GM12874 (cell line): ENCODE measurements around the gene LANCL3.

Experiments
- TF ChIP-seq, protein P1 (sequence below): IDR thresholded peaks from 2 replicates; pipeline ENCODE4 v1.5.1; 2011; ENCODE audit warnings: low read depth, mild to moderate bottlenecking, control low read depth, low read length, moderate library complexity; ENCODE audit not compliant: insufficient read depth

Gene LANCL3

DNA sequence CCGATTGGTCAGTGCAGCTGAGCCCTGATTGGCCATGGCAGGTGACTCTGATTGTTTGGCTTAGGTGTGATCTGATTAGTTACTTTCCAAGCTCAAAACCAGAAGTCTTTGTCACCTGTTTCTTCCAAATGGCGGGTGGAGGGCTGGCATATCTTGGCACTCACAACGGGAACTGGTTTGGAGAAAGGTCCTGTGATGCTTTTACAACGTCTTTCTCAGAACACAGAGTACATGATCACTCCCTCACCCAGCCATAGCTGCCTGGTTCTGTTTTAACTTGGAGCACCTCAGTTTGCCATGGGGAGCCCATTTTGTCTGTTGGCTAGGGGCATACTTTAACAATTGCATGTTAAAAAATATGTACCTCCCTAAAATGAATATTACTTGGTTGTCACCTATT lies 101.1 kb downstream of the LANCL3 start:
- TF ChIP-seq, protein P1, sequence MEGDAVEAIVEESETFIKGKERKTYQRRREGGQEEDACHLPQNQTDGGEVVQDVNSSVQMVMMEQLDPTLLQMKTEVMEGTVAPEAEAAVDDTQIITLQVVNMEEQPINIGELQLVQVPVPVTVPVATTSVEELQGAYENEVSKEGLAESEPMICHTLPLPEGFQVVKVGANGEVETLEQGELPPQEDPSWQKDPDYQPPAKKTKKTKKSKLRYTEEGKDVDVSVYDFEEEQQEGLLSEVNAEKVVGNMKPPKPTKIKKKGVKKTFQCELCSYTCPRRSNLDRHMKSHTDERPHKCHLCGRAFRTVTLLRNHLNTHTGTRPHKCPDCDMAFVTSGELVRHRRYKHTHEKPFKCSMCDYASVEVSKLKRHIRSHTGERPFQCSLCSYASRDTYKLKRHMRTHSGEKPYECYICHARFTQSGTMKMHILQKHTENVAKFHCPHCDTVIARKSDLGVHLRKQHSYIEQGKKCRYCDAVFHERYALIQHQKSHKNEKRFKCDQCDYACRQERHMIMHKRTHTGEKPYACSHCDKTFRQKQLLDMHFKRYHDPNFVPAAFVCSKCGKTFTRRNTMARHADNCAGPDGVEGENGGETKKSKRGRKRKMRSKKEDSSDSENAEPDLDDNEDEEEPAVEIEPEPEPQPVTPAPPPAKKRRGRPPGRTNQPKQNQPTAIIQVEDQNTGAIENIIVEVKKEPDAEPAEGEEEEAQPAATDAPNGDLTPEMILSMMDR: no peak

DNA sequence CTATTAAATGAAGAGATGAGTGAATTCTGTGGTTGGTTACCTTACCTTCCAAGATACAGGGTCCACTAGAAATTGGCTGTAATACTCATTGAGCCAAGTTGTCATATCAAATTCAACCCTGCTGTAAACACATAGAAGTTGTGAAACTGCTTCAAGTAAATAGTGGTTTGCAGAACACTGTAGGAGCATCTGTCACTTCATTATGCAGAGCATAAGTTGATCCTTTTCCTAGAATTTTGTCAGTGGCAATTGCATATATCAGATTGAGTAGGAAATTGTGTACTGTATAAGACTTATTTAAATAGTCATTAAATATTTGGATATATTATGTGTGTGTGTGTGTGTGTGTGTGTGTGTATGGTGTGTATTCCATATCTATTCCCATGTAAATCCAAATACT lies 105.3 kb downstream of the LANCL3 start:
- TF ChIP-seq, protein P1: no peak

DNA sequence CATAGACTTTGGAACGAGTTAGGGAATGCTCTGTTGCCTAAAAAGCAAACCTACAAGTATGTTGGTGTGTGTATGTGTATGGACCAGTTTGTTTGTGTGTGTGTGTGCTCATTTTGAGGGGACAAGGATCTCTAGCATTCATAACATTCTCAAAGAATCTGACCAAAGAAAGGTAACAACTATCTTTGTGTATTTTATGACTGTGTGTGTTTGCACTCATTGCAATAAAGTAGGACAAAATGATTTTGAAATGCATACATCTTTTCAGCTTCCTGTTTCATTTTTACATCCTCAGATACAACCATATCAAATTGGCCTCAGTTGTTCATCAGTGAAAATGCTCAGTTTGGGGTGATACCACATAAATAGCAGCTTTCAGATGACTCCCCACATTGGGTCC lies 105.8 kb downstream of the LANCL3 start:
- TF ChIP-seq, protein P1: no peak

DNA sequence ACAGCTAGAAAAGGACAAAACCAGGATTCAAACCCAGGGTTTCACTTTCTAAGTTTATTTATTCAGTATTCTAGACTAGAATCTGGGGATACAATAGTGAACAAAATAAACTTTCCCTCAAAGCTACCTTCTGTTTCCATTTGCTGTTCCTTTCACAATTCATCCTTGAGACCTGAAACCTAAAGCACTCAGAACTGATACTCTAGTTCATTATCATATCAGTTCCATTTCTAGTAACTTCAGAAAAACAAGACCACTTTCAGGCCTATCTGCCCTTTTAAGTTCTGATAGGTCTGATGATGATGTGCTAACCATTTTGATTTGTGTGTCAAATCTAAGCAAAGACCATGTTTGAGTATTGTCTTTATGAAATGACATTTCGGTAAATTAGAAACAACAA lies 106.3 kb downstream of the LANCL3 start:
- TF ChIP-seq, protein P1: no peak

DNA sequence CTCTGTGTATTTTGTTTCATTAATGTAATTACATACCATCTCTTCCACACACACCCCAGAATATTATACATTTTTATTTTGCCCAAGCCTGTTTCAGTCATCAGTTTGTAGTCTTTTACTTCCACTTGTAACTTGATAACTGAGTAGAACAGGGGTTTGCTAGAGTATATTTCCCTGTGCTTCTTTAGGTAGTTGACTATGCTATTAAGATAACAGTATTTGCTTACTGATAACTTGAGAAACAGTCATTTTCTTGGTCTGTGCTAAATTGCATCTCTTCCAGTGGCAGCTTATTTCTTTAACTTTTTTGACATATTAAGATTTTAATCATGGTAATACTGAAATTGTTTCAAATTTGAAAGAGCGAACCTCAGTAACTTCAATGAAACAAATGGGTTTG lies 107.1 kb downstream of the LANCL3 start:
- TF ChIP-seq, protein P1: no peak

DNA sequence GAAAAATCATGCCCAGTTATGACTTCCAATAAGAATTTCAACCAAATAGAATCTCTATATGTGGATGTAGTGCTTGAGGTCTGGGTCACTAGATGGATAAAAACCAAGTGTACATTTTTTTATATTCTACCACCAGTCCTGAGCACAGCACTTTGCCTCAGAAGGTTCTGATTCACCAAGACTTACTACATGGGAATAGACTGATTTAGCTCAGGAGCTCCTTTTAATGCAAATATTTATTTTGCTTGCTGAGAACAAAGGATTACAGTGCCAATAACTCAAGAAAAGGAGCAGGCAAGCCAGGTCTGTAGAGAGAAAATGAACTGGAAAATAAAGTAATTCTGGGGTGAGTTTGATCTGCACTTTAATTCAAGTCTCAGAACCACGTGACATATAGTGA lies 107.8 kb downstream of the LANCL3 start:
- TF ChIP-seq, protein P1: no peak

DNA sequence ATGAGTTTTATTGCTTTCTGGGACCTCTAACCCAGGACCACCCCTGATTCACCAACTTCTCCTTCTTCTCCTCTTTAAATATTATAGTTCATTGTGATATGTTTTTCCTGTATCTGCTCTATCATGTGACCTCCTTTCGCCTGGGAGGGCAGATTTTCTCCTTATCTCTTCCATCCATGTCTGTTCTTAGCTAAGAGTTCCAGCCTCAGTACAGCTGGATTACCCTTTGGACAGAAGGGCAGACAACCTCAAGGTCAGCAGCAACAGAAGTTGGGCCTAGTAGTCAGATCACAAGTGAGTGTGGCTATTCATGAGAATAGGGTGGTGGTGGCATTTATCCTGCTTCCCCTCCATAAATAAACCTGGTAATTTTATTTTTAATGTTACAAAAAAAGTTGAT lies 108.4 kb downstream of the LANCL3 start:
- TF ChIP-seq, protein P1: no peak

DNA sequence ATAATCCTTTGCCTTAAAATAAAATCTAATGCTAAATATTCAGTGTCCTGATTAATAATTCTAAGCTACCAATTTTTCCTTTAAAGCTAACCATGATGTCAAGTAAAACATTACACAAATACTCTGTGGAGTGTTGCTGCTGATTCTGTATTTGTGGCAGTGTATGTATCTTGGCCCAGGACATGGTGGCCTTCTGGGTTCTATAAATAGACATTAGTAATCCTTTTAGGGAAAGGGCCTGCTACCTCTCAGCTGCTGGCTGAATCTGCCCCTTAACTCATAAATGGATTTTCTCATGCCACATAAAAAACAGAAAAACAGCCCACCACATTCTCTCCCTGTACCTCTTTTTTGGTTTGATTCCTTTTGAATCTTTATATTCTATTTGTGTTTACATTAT lies 113.0 kb downstream of the LANCL3 start:
- TF ChIP-seq, protein P1: no peak
